Spleen (tissue), 7 donors: Measurements from ENCODE around the gene TIPARP.

Experiments used
- POLR2A ChIP-seq, 3 donors: fragments of 450-650 bp; IDR thresholded peaks; one replicate each; pipeline ENCODE4 v1.5.1; 2017; ENCODE audit warnings: antibody characterized with exemption in 3 of 3, mild to moderate bottlenecking in 1 of 3
- POLR2AphosphoS5 ChIP-seq, 3 donors: sonication (generic); formaldehyde crosslinking; IDR thresholded peaks; one replicate each; pipeline ENCODE4 v1.5.1; 2017; ENCODE audit warnings: antibody characterized with exemption in 3 of 3
- TF ChIP-seq, protein P1 (sequence below), 11 experiments: fragments of 200-600 bp in 7 of 11; fragments of 450-650 bp in 4 of 11; sonication (generic) in 4 of 11; IDR thresholded peaks in 8 of 11; conservative IDR thresholded peaks in 3 of 11; 1 replicate in 7 of 11; 2 replicates in 4 of 11; pipeline versions ENCODE4 v1.4.0 to v1.8.0; 2016 to 2021; ENCODE audit warnings: antibody characterized with exemption in 11 of 11, inconsistent platforms in 4 of 11, mild to moderate bottlenecking in 1 of 11
- donor health status: DM: no; HTN: no; CAD: no; lungs with moderate emphysema.
- donor health status: DM: no; HTN: no; CAD: no.
- donor health status: DM: no; HTN: no; CAD: no.

DNA sequence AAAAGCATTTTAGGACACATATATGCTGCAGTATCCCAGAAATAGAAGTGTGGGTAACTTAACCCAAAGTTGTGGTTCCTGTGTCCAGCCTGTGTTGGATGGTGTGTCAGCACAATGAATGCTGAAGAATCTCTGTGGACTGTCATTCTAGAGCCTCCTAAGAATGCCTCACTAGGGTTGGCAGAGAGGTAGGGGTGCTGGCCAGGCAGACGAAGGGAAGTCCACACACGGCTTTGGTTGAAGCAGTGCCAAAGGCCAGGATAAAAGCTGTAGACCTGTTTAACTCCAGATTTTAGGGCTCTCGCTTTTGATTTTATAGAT lies 43.7 kb upstream of the TIPARP start:
- TF ChIP-seq, protein P1, sequence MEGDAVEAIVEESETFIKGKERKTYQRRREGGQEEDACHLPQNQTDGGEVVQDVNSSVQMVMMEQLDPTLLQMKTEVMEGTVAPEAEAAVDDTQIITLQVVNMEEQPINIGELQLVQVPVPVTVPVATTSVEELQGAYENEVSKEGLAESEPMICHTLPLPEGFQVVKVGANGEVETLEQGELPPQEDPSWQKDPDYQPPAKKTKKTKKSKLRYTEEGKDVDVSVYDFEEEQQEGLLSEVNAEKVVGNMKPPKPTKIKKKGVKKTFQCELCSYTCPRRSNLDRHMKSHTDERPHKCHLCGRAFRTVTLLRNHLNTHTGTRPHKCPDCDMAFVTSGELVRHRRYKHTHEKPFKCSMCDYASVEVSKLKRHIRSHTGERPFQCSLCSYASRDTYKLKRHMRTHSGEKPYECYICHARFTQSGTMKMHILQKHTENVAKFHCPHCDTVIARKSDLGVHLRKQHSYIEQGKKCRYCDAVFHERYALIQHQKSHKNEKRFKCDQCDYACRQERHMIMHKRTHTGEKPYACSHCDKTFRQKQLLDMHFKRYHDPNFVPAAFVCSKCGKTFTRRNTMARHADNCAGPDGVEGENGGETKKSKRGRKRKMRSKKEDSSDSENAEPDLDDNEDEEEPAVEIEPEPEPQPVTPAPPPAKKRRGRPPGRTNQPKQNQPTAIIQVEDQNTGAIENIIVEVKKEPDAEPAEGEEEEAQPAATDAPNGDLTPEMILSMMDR (IDR thresholded peaks at IDR 0.05 in 8 of 11, conservative IDR thresholded peaks at IDR 0.05 in 3 of 11), result no peak
- TF ChIP-seq POLR2A (IDR thresholded peaks at IDR 0.05) (no peak), POLR2AphosphoS5 (IDR thresholded peaks at IDR 0.05) (no peak)
